Stimulated activated CD4-positive, alpha-beta T cell treated with anti-CD3 and anti-CD28 coated beads, Interleukin-15, amount 100 ng/mL, for 24 hours (primary cell): ENCODE results near the gene SNORC.
A peak's percentile ranks its signal among the peaks of the same experiment; 100 is the strongest.

ENCODE experiments used
- DNase-seq: peaks from one replicate; pipeline ENCODE4 v3.0.0-alpha.2; 2020

Gene SNORC

GRCh38 chr2:232870766-232871371 is 805 bp downstream of the SNORC start:
- no peak for DNase-seq

- DNase-seq, result no peak
Observed at GRCh38 chr2:232871418-232871834, 1.4 kb downstream of the SNORC start.

DNA sequence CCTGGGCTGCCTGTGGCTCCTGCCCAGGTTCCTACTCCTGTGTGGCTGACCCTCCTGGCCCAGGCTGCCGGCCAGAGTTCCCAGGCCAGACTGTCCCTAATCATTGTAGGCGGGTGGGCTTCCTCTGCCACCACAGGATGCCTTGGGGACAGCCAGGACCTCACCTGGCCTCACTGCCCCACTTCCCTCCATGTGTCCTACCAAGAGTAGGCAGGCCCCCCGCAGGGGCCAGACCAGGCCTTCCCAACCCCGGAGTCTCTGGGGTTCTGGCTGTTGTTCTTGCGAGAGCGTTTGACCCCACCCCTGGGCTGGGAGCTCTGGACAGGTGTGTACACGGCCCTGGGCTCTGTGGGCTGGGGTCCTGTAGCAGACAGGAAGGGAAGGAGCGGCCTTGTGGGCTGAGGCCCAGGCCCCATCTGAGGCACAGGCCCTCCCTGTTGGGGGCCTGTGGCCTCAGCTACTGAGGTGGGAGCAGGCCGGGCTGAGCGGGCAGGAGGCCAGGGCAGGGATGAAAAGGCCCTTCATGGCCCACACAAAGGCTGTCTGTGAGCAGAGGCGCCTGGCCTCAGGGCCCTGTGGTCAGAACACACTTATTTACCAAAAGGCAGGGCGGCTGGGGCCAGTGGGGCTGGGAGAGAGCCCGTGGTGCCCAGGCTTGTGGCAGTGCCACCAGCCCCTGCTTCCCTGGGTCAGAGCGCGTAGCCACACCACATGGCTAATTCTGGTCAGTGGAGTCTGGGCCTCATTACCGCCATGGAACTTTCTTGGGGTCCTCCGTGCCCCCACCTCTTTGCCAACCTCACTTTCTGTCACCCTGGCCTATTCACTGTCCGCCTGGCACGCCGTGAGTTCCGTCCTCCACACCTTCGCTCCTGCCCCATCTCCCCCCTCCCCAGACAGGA is 2.0 kb downstream of the SNORC start:
- DNase-seq, result no peak

DNA sequence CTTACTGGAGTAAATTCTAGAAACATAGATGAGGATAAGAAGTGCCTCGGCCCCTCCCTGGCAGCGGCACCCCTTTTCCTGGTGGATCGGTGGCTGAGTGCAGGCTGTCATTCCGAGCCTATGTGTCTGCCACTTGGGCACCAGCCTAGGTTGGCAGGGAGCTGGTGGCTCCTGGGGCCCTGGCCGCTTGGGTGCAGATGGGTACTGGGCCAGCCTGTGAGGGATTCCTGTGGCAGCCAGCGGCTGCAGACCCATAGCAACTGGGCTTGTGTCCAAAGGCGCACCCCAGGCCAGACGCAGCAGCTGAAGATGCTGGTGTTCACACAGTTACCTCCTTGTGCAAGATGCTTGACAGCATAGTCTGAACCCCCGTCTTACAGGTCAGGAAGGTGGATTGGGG is 2.8 kb downstream of the SNORC start:
- no peak for DNase-seq

DNA sequence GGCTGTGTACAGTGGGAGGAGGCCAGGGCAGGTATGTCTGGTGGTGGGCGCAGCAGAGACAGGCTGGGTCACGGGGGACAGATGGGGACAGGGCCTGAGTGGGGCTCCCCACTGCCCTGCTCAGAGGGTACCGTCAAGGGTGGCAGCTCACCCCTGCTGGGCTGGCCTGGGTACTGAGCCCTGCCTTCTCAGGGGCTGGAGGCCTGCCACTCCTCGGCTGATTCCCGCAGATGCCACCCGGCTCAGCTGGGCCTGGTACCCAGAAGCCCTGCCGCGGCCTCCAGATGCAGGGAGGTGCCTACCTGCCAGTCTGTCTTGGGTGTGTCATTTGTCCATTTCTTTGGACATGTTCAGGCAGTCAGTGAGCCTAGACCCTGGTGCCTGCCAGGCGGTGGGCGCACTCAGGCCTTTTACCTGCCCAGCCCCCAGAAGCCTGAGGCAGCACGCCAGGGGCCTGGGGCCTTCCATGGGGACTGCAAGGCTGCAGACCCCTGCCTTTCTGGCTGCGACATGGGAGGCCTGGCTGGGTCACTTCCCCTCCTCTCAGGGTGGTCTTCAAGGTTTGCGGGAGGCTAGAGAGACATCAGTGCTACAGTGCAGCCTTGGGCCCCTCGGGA is 3.3 kb downstream of the SNORC start:
- DNase-seq, result no peak

GRCh38 chr2:232873909-232874641 is 4.0 kb downstream of the SNORC start:
- DNase-seq, result no peak

- no peak for DNase-seq
Observed at GRCh38 chr2:232874677-232875223, 4.7 kb downstream of the SNORC start.

DNA sequence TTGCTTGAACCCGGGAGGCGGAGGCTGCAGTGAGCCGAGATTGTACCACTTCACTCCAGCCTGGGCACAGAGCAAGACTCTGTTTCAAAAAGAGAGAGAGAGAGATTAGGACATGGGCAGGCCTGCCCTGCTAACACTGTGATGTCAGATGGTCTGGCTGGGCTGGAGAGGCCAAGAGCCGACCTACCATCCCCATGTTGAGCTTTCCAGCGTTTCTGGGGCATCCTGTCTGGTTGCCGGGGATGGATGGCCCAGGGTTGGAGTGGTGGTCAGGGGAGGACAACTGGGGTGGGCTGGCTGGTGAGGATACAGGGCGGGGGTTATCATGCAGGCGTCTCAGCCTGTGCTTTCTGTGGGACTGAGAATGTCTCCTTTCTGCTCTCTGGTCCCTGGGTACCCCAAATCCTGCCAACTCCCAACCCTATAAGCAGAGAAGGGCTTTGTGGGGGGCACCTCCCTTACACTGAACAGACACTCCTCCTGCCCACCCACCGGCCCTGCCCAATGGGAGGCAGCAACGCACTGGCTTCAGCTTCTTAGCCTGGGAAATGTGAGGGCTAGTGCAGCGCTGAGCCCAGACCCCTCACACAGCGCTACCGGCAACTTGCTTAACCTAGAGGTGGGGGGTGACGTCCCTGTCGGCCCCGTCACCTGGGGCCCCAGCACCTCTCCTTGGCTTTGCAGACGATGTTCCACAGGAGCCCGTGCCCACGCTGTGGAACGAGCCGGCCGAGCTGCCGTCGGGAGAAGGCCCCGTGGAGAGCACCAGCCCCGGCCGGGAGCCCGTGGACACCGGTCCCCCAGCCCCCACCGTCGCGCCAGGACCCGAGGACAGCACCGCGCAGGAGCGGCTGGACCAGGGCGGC is 5.4 kb downstream of the SNORC start:
- DNase-seq, result no peak

DNA sequence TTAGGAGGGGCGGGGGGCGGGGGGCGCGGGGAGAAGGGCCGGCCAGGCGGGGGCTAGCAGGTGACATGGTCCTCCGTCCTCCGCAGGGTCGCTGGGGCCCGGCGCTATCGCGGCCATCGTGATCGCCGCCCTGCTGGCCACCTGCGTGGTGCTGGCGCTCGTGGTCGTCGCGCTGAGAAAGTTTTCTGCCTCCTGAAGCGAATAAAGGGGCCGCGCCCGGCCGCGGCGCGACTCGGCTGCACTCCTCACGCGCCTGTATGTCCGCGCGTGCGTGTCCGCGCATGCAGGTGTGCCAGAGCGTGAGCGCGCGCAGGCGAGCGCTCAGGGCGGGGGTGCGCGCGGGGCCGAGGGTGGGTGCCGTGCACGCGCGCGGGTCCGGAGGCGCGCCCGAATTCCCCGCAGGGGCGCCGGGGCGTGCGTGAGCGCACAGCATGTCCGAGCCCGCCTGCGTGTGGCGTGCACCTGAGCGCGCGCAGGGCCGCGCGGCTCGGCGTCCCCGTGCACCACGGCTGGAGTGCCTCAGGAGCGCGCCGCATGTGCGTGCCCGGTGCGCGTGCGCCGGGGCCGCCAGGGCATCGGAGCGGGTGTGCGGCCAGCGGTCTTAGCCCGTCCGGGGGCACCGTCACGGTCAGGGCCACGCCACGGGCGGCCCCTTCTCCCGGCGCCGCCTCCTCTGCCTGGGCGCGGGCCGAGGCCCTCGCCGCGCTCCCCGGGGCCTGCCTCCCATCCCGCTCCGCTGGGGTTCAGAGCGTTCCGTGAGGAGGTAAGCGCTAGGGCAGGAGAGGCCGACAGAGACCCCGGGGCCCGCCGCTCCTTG is 6.3 kb downstream of the SNORC start:
- DNase-seq, result peak; percentile 59

- DNase-seq, result peak; percentile 21
Observed at GRCh38 chr2:232876978-232877441, 6.9 kb downstream of the SNORC start.

DNA sequence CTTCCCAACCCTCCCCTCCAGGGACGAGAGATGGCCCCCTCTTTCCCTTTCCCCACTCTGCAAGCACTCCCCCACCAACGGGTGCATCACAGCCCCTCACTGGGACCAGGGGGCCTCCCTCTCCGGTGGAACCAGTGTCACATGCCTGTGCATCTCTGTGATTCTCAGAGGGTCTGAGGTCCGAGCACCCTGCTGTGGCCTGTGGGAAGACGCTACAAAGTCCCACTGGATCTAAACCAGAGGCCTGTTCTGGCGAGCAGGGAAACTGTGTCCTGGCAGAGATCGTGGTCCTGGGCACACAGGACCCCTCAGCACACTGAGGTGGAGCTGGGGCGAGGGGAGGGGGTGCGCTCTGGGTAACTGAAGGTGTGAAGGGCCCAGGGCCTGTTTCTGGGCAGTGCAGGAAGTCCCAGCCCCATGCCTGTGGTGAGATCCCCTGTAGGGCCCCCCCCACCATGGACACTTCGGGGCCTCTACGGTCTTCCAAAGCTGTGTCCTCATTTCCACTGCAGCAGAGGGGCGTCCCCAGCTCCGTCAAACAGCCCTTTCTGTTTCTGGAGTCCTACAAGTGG is 8.0 kb downstream of the SNORC start:
- DNase-seq, result no peak

GRCh38 chr2:232878855-232879617 is 9.0 kb downstream of the SNORC start:
- DNase-seq, result no peak

GRCh38 chr2:232879618-232880494 is 9.8 kb downstream of the SNORC start:
- DNase-seq, result no peak

GRCh38 chr2:232880764-232881351 is 10.8 kb downstream of the SNORC start:
- no peak for DNase-seq

- DNase-seq, result no peak
Observed at GRCh38 chr2:232882085-232882484, 12.0 kb downstream of the SNORC start.

DNA sequence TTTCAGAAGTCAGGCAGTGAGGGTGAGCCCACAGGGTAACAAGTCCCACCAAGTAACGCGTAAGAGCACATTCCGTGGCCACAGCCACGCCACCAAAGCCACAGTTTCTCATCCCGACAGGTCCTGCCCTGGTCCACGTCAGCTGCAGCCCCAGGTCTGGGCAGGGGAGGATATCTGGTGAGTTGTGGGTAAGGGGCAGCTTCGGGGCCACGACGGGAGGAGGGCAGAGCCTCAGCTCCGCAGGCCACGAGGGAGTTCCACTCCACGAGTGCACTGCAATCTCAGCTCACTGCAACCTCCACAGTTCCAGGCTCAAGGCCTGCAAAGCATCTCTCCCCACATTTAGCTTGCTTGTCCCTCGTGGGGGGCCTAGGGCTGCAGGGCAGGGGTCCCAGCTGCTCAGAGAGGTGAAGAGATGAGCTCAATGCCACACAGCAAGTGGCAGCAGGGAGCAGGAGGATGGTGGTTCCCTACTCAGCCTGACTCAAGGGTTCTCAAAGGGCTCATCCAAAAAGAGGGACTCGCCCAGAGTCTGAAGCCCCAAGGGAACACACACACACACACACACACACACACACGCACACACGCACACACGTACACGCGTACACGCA is 12.5 kb downstream of the SNORC start:
- DNase-seq, result no peak

DNA sequence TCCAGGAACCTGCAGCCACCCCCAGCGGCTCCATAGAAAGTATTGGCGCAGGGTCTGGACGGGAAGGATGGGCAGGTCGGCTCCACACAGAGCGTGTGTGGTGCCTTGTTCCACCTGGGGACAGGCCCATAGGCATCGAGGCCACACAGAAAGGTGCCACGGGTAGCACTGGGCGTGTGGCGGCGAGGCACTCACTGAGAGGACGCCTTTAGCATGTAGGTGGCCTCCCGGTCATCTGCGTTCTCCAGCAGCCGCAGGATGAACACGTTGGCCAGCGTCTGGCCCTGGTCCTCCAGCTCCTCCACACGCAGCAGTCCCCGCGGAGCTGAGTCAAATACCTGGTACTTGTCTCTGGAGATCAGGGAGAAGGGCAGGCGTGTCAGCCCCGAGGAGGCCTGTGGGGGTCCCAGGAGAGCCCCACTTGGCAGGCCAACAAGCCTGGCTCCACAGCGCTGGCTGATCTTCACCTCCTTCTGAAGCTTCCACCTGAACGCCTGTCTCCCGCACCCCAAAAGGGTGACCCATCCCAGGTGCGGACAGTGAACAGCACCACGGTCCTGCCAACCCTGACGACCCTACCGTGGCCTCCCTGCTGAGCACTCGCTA is 13.2 kb downstream of the SNORC start:
- no peak for DNase-seq
